ENCODE data around the gene DNAJC22.
"Not testable (repeated sequence)": the region's sequence is repeated elsewhere in the genome, so short reads cannot be mapped to it uniquely, and the experiment has no call there.

The DNAJC22 gene

DNA sequence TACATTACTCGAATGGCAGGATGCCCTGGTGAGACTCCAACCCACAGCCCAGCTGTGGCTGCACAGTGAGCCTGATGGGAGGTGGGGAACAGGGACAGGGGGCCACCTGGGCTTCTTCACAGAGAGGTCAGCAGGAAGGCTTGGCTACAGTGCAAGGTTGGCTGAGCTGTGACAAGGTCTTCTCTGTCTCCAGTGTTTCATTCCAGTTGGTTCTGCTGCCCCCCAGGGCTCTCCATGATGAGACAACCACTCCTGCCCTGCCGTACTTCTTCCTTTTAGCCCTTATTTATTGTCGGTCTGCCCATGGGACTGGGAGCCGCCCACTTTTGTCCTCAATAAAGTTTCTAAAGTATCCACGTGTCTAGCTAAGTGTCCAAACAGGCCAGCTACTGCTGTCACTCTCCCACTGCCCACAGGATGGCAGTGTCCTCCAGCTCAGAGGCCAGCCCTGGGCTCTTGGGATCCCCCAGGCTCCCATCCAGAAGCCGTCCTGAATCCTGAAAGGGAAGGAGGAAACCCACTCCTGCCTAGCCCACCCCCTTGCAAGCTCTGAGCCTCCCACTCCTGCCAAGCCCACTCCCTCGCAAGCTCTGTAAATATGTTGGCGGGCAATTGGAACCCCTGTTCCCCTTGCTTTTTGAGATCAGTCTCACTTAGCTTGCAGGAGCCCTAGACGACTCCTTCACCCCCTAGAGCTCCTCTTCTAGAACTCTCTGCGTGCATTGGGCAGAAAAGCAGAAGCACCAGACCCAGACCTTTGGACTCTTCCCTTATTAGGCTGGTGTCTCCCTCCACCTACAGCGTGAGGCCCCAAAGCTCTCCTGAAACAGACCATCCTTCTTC, 15.1 kb upstream of the DNAJC22 start:
- DNase-seq (ENCODE audit: low read depth) = no peak

DNA sequence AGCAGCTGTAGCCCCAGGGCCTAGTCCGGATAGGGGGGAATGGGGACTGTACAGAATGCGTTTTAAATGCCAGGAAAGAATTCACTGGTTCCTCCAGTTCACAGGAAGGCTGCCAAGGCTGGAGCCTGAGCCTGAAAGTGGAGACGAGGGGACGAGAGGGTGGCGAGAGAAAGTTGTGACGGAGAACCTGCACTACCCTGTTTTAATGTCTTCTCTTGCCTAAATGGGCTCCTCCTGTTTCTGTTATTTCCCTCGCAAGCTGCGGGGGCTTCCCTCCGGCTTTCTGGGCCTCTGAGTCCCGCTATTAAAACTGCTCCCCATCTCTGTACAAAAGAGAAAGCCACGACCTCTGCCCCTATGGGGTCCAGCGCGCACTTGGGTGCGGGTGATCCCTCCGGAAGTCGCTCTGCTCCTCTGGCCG, 14.2 kb upstream of the DNAJC22 start:
- no peak for DNase-seq (ENCODE audit: low read depth)

DNA sequence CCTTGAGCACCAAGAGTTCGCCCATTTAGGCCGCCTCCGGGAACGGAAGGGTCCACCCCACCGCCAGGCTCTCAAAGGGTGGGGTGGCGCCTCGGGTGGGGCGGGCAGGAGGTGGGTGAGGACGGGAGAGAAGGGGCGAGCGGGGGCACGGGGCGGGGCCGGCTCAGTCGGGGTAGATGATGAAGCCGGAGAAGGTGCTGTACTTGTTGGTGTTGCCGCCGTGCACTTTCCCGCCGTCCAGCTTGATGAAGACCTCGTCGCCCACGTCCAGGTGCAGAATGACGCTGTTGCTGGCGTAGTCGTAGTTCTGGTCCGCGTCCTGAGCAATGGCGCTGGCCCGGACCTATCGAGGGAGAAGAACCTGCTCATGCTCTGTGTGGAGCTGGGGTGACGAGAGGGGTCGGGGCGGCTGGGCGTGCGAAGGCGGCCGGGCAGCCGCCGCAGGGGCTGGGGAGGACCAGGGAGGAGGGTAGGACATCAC, 13.8 kb upstream of the DNAJC22 start:
- no peak for DNase-seq (ENCODE audit: low read depth)

DNA sequence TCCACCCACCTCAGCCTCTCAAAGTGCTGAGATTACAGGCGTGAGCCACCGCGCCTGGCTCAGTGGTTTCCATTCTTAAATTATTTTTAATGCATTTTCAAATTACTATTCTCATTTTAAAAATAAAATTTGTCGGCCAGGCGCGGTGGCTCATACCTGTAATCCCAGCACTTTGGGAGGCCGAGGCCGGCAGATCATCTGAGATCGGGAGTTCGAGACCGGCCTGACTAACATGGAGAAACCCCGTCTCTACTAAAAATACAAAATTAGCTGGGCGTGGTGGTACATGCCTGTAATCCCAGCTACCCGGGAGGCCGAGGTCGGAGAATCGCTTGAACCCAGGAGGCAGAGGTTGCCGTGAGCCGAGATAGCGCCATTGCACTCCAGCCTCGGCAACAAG, 12.9 kb upstream of the DNAJC22 start:
- DNase-seq (ENCODE audit: low read depth) = not testable (repeated sequence)

DNA sequence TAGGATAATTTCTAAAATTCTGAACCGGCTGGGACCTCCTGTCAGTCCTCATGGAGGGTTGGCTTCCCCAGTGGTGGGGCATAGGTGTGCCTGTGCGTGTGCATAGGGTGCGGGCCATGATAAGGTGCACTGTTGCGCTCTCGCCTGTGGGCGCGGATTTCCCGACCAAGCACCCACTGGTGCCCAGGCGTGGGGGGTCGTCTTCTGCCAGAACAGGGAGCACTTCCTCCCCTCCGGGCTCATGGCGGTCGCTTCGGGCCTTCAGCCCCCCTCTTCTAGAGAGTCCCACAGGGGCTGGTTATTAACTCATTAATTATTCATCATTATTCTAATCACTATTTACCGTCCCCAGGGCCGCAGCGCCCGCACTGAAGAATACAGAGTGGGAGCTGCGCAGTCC, 12.5 kb upstream of the DNAJC22 start:
- DNase-seq (ENCODE audit: low read depth) = no peak

DNA sequence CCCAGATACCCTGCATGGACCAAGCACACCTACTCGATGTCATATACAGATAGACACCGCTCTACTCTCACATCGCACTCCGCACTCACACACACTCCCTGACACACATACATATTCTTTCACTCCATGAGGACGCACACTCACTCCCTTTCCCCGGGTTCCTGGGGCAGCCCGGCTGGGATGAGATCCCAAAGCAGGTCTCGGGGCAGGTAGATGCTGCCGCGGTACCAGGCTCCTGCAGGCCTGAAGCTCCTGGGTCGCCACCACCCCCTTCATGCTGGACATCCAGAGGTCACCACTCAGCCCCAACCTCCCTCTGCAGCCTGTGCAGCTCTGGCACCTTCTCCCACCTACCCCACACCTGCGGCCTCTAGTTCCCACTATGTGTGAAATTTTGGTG, 12.0 kb upstream of the DNAJC22 start:
- no peak for DNase-seq (ENCODE audit: low read depth)

DNA sequence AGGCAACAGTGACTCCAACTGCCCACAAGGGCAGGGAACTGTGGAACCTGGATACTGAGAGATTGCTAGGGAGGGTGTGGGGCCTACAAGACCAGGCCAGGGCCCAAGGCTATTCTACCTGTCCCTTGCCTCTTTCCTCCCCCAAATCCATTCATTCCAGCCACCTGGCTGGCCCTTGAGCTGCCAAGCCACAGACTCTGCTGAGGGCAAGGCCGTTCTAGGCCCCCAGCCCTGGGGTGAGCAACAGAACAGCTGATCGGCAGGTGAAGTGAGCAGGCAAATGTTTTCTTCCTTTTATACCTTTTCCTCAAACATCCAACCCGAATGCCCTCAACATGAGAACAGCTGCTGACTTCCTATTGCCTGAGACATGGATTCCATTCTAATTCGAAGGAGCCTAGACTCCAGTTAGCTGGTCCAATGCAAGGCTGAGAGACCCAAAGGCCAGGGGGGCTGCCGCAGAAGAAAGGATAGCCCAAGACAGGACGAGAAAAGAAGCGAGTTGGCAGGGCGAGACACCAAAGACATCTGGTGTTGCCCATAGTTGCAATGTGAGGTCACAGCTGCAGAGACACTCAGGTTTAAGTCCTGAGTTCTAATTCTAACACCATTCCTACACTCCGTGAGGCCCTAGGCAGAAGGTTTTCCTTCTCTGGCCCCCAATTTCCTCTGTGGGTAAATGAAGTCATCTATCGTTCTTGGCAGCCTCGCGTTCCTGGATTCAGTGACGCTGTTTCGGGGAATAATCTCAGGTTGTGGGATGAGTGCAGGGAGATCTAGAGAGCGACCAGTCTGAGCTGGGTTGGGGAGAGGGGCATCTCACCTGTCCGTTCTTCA, 11.4 kb upstream of the DNAJC22 start:
- DNase-seq (ENCODE audit: low read depth) = no peak

DNA sequence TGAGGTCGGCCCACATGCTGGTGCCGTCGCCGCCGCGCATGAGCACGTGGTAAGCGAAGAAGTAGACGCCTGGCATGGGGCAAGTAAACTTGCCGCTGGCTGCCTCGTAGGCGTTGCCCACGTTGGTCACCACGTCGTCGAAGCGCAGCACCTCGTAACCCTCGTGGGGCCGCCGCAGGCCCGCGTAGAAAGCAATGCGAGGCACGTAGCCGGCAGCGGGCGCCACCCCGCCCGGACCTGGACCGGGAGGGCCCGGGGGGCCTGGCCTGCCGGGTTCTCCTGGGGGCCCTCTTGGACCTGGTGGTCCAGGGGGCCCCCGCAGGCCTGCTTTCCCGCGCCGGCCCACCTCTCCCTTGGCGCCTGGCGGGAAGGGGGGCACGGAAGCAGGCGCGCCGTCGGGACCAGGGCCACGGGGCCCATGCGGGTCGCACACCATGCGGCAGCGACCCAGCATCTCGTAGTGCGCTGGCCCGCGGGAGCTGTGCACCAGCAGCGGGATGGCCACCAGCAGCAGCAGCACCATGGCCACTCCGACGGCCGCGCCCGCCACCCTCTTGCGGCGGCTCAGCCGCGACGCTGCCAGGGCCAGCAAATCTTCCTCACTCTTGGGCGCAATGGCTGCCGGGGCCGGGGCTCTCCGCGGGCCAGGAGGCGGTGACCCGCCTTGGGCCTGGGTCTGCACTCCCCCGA, 10.6 kb upstream of the DNAJC22 start:
- no peak for DNase-seq (ENCODE audit: low read depth)

DNA sequence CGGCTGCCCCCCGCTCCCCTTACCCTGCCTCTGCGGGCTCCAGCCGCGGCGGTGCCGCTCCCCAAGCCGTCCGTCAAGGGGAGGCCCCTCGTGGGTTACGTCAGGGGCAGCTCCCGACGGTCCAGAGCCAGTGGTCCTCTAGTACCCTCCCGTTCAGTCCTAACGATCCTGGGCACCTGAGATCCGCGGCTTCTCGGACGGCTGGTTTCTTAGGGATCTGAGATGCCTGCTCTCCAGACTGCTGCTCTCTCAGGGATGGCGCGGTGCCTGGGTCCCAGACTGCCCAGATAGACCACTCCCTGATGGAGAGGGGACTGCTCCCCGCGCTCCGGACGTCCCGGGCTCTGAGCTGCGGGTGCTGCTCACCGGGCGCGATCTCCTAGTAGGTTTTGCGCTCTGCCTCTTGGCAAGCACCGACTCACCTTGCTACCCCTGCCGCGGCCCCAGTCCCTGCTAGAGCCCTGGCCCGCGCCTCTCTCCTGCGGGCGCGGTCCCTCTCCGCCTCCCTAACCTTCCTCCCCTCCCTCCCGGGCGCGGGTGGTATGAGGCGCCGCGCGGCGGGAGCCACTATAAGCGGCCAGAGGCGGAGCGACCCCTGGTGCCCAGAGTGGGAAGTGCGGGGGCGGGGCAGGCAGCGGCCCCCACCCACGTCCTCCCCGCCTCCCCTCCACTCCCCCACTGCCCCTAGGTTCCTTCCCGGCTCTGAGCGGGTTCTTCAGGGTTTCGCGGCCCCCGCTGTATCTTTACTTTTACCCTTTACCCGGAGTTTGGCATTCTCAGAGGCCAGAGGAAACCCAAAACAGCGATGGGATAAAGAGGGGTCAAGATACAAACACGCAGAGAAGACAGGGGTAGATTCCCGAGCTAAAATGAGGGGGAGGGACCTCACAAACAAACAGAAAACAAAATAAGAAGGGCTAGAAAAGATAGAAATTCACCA, 9.8 kb upstream of the DNAJC22 start, which contains the start of gene C1QL4:
C1QL4 (minus strand) TSS at position 544 of the 940 bp plus-strand sequence. CDS start 711 bp downstream, outside the sequence.
- peak; percentile 88 for DNase-seq (ENCODE audit: low read depth)

DNA sequence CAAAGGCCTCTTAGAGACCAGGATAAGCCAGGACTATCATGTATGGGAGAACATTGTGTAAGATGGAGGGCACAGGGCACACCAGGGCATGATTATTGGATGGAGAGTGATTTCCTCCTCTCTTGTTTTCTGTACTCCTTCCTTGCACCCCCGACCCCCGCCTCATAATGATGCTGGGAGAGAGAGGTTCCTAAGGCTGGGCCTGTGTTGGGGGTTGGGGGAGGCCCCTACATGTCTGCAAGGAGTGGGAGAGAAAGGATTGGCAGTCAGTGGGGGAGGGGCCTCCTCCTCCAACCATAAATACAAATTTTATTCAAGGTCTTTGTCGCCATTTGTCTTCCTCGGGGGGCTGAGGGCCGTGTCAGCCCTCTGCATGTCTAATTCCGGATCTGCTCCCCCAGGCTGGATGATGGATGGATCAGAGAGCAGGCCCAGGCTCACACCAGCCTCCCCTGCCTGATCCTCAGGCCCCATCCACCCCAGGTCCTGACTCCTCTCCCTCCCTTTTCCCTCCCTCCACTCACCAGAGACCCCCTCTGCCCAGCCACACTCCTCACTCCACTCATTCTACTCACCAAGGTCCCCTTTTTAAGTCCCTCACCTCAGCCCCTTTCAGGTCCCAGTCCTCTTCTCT, 7.7 kb upstream of the DNAJC22 start:
- DNase-seq (ENCODE audit: low read depth) = no peak

DNA sequence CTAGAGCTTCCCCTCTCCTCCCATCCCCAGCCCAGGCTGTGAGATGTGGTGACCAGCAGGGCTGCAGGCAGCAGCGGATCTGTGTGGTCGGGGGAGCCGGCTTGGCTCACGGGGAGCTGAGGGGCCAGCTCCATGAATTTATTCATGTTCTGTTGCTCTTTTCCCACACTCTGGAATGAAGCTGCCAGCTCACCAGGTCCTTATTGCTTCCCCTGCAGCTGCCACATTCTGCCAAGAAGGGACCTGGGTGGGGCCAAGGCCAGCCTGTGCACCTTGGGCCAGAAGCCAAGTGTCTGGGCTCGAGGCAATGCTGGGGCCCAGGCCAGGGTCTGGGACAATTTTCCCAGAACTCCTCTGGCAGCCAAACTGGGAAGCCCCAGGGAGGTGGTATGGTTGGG, 7.2 kb upstream of the DNAJC22 start:
- no peak for DNase-seq (ENCODE audit: low read depth)

DNA sequence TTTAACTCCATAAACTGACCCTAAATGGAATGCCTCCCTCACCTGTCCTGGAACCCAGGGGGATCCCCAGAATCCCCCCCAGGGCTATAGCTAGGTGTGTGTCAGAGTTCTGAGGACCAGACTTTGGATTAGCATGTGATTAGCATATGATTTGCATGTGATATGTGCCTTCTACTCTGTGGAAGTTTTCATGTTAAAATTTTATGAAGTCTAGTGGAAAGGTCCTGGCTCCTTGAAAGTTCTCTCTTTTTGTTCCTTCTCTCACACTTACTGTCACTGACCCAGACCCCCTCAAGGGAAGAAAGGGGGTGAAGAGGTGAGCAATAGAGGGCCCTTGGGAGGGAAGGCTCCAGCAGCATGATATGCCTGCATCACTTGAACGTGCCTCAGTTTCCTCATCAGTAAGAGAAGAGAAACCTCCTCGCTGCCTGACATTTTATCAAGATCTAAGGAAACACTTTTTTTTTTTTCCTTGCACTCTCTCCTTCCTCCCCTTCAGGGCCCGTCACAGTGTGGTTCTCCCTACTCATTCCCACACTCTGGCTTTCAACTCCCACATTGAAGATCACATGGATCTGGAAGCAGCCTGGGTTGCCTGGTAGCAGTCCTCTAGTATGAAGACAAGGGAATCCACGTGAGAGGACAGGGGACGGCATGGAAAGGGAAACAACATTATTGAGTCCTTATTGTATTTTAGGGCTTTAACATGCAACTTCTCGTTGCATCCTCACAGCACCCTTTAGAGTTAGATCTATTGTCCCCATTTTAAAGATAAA, 6.4 kb upstream of the DNAJC22 start:
- no peak for DNase-seq (ENCODE audit: low read depth)

DNA sequence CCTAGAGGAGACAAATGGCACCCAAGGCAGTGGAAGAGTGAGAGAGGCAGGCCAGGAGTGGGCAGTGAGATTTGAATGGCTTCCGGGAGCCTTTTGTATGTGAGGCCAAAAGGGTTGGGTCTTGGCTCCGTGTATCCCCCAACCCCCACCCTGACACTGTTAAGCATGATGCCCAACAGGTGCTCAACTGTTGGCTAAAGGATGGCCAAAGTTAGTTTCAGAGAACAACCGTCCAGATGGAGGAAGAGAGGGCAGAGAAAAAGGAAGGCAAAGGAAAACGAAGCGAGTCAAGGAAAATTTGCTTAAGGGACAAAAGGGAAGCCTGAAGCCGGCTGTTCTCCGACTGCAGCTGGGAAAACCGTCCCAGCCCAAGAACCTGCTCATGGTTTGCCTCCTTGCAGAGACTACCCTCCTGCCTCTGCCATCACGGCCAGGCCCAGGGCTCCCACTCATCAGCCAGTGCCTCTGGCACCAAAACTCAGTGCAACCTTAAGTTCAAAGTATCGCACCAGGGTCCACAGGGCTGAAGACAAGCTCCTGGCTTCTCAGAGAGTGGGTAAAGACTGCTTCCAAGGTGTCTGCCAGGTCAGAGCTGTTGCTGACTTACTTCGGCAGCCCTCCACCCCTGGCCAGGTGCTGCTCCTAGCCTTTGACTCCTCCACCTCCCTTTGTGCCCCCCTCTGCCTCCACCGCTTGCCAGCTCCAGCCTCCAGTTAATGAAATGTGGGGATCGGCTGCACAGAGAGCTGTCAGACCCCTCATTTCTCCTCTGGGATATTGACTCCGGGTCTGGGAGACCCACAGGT, 5.5 kb upstream of the DNAJC22 start:
- no peak for DNase-seq (ENCODE audit: low read depth)

DNA sequence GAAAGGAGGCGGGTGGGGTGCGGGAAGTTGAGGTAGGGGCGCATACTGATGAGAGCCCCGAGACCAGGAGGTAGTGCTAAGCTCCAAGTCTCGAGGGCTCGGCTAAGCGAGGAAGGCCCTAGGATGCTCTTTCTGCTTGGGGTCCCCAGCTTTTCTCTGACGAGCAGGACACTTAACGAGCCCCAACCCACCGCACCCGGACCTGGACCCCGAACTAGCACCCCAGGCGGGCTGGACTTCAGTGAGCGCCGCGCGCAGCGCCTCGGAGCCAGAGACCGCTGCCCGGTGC, 5.0 kb upstream of the DNAJC22 start:
- DNase-seq (ENCODE audit: low read depth) = no peak

DNA sequence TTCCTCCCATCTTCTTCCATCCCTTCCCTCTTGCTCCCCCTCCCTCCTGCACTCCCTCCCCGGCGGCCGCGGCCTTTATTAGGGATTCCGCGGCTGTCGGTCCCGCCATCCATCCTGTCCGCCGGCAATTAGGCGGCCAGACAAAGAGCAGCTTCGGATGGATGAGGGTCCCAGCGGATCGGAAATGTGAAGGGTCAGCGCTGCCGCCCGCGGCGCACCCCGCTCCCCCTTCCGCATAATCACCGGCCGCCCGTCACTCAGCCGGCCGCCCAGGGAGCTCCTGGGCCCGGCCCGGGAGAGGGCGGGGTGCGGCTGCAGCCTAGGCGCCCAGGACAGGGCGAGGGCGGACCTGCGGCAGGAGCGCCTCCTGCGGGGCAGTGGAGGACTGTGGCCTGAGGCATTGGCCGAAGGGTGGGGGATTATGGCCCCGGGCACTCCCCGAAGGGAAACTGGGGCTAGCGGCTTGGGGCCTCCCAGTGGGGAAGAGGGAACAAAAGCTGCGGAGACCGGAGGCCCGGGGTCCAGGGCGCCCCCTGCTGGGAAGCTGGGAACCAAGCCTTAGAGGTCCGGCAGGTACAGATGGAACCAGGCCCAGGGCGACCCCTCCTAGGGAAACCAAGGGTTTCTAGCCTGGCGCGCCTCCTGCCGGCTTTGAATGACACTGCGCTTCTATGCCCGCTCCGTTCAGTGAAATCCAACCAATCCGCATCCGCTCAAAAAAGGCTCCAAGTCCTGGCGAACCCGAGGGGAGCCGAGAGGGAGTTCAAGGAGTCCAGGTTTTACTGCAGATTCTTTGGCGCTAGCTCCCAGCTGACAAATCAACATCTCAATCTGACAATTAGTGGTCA, 4.4 kb upstream of the DNAJC22 start:
- DNase-seq (ENCODE audit: low read depth) = peak; percentile 63

DNA sequence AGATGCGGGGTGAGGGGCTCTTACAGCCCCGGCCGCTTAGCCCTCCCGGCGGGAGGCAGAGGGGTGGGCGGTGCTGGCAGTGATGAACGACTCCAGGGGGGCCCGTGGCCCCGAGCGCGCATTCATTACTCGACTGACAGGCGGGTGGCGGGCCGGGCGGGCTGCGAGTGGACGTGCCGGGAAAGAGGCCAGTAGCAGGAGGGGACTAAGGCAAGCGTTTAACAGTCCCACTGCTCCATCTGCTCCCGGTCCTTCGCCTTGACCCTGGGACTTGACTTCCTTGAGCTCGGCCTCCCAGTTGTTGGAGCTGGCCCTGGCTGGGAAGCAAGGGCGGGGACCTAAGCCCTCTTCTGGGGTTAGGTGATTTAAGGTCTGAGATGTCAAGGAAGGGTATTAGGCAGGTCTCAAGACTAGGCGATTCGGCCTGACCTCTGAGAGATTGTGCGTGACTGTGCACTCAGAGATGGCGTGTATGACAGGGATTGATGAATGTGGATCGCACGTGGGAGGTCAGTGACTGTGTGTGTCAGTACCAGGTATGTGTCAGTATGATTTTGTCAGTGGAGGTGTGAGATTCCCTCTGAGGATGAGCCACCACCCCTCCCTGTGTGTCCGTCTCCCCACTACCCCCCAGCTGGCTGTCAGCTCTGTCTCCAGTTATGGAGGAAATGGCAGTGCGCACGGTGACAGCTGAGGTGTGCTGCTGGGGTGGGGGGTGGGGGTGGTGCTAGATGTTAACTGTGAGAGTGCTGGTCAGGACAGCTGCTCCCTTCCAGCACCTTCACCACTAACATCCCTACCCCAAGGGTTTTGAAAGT, 3.6 kb upstream of the DNAJC22 start:
- no peak for DNase-seq (ENCODE audit: low read depth)

DNA sequence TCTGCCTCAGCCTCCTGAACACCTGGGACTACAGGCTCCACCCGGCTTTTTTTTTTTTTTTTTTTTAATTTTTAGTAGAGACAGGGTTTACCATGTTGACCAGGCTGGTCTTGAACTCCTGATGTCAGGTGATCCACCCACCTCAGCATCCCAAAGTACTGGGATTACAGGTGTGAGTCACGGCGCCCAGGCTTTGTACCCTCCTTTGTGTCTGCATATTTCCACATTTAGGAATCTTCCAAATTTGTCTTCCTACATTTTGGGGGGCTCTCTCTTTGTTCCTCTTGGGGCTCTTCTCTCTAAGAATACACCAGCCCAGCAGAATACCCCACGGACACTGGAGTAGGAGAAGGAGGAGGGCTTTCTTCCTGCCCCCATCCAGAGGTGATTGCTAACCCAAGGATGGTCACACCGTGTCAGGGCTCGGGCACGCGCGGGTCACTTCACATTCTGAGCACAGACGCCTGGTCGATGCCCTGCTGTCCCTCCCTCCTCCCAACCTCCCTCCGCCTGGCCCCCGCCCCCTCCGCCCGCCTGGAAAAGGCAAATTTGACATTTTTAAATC, 2.1 kb upstream of the DNAJC22 start:
- DNase-seq (ENCODE audit: low read depth) = no peak

Data from activated T-cell treated with anti-CD3 and anti-CD28 coated beads for 1 hour (primary cell).